Suppressor macrophage treated with lipopolysaccharide for 1 hour (primary cell): ENCODE results near the gene HYAL2.
A peak's percentile ranks its signal among the peaks of the same experiment; 100 is the strongest.

Experiments
- DNase-seq, 3 donors: peaks; one replicate each; pipeline ENCODE4 v3.0.0-alpha.2; 2020 to 2022

The HYAL2 gene

GRCh38 chr3:50302095-50303012 lies 20.2 kb downstream of the HYAL2 start:
- no peak for DNase-seq

- DNase-seq: no peak
Measured at GRCh38 chr3:50300681-50301254, 21.8 kb downstream of the HYAL2 start.

- DNase-seq: peak; percentile 78 to 85 (median 84)
Measured at GRCh38 chr3:50299929-50300680, 22.4 kb downstream of the HYAL2 start.

GRCh38 chr3:50299638-50299928 lies 23.0 kb downstream of the HYAL2 start:
- no peak for DNase-seq

GRCh38 chr3:50298836-50299637 lies 23.5 kb downstream of the HYAL2 start, which contains the start of the genes HYAL3 and NAA80:
Gene HYAL3 (minus strand): TSS chr3:50299405. CDS start chr3:50295602, 3,803 bp downstream.
Gene NAA80 (minus strand): TSS chr3:50299405. CDS start chr3:50297463, 1,942 bp downstream.
- peak; percentile 99 to 100 (median 100) for DNase-seq

GRCh38 chr3:50297896-50298725 lies 24.4 kb downstream of the HYAL2 start:
- DNase-seq: peak in 1 of 3 donors; percentile 35

GRCh38 chr3:50297384-50297775 lies 25.2 kb downstream of the HYAL2 start:
- no peak for DNase-seq

GRCh38 chr3:50296721-50297383 lies 25.7 kb downstream of the HYAL2 start:
- no peak for DNase-seq

- no peak for DNase-seq
Measured at GRCh38 chr3:50295553-50296431, 26.8 kb downstream of the HYAL2 start.

GRCh38 chr3:50294492-50295403 lies 27.8 kb downstream of the HYAL2 start:
- DNase-seq: no peak

- DNase-seq: no peak
Measured at GRCh38 chr3:50294089-50294488, 28.5 kb downstream of the HYAL2 start.

GRCh38 chr3:50293079-50293801 lies 29.3 kb downstream of the HYAL2 start:
- DNase-seq: no peak

GRCh38 chr3:50292159-50293078 lies 30.1 kb downstream of the HYAL2 start, which contains the start of gene IFRD2:
Gene IFRD2 (minus strand): TSS chr3:50292429. CDS start chr3:50292274, 155 bp downstream.
- DNase-seq: peak; percentile 98 to 99 (median 99)

- no peak for DNase-seq
Measured at GRCh38 chr3:50290161-50290641, 32.3 kb downstream of the HYAL2 start.

GRCh38 chr3:50289130-50289529 lies 33.4 kb downstream of the HYAL2 start:
- no peak for DNase-seq

- no peak for DNase-seq
Measured at GRCh38 chr3:50288387-50289007, 34.0 kb downstream of the HYAL2 start.
